Right atrium auricular region (tissue), 2 donors: ENCODE data around the gene CSMD2. TPM values are rescaled to one million over a fixed set of nuclear protein-coding genes. Genes with fewer than 3 reads are reported as not detected.

Experiments
- DNase-seq: peaks from one replicate; pipeline ENCODE4 v3.0.0-alpha.2; 2019; ENCODE audit warnings: low spot score
- H3K27ac ChIP-seq, 2 donors: fragments of 200-600 bp; sonication (generic); 1 replicate in 1 of 2; 2 replicates in 1 of 2; pipeline ENCODE4 v1.5.1; 2016 to 2019
- H3K27me3 ChIP-seq, 2 donors: fragments of 200-600 bp; sonication (generic); one replicate each; pipeline versions ENCODE4 v1.5.1 to v1.6.0; 2017 to 2019
- H3K36me3 ChIP-seq: fragments of 200-600 bp; sonication (generic); one replicate; pipeline ENCODE4 v1.5.1; 2016
- H3K4me1 ChIP-seq, 2 donors: fragments of 200-600 bp; sonication (generic); one replicate each; pipeline versions ENCODE4 v1.5.1 to v1.6.0; 2017 to 2019
- H3K4me3 ChIP-seq, 2 donors: fragments of 200-600 bp; sonication (generic); 1 replicate in 1 of 2; 2 replicates in 1 of 2; pipeline ENCODE4 v1.5.1; 2017 to 2019; ENCODE audit warnings: mild to moderate bottlenecking in 1 of 2, moderate library complexity in 1 of 2
- H3K9me3 ChIP-seq, 2 donors: fragments of 200-600 bp; sonication (generic); one replicate each; pipeline ENCODE4 v1.5.1; 2019
- CTCF ChIP-seq, 2 donors: fragments of 200-600 bp; sonication (generic); IDR thresholded peaks; one replicate each; pipeline ENCODE4 v1.5.1; 2019; ENCODE audit warnings: antibody characterized with exemption in 2 of 2
- total RNA-seq, 2 donors: library from RNA; depleted of rRNA; stranded (reverse); fragments of >200 nt; gene quantifications; one replicate each; pipeline ENCODE4 v1.1.0, GENCODE V29; 2016

CSMD2 gene
- total RNA-seq, 2 donors from 2014 or later, result 0.39 to 0.44 TPM

- Histone ChIP-seq H3K36me3 (no peaks in the 10 kb centered on the region), H3K27me3 (no peaks in the 10 kb centered on the region), H3K4me3 (no peak overlapping the region), H3K9me3 (no peaks in the 10 kb centered on the region), H3K4me1 (no peaks in the 10 kb centered on the region), H3K27ac (no peak overlapping the region)
- TF ChIP-seq CTCF (IDR thresholded peaks at IDR 0.05), result no peak
- DNase-seq, result no peak
Observed at GRCh38 chr1:33957854-33958253, 207.2 kb downstream of the CSMD2 start.

GRCh38 chr1:33955096-33955495, 209.9 kb downstream of the CSMD2 start:
- DNase-seq, result no peak
- TF ChIP-seq CTCF (IDR thresholded peaks at IDR 0.05), result no peak
- H3K27me3 ChIP-seq, result no peaks in the 10 kb centered on the region

GRCh38 chr1:33949570-33949969, 215.5 kb downstream of the CSMD2 start:
- Histone ChIP-seq H3K27me3 (no peaks in the 10 kb centered on the region), H3K9me3 (no peaks in the 10 kb centered on the region), H3K27ac (no peak overlapping the region), H3K4me3 (no peak overlapping the region), H3K36me3 (no peaks in the 10 kb centered on the region), H3K4me1 (no peaks in the 10 kb centered on the region)
- DNase-seq, result no peak
- no peak for TF ChIP-seq CTCF (IDR thresholded peaks at IDR 0.05)

More at GRCh38 chr1:33955096-33955495, 209.9 kb downstream of the CSMD2 start:
- no peaks in the 10 kb centered on the region for H3K4me1 ChIP-seq
- no peaks in the 10 kb centered on the region for H3K9me3 ChIP-seq
- no peak overlapping the region for H3K27ac ChIP-seq
- H3K36me3 ChIP-seq, result no peaks in the 10 kb centered on the region
- H3K4me3 ChIP-seq, result no peak overlapping the region

GRCh38 chr1:33948291-33948690, 216.7 kb downstream of the CSMD2 start:
- no peak for DNase-seq
- TF ChIP-seq CTCF (IDR thresholded peaks at IDR 0.05), result no peak
- no peaks in the 10 kb centered on the region for H3K27me3 ChIP-seq
- H3K27ac ChIP-seq, result no peak overlapping the region
- no peaks in the 10 kb centered on the region for H3K9me3 ChIP-seq
- no peaks in the 10 kb centered on the region for H3K4me1 ChIP-seq
- no peak overlapping the region for H3K4me3 ChIP-seq
- H3K36me3 ChIP-seq, result no peaks in the 10 kb centered on the region

GRCh38 chr1:33946836-33947235, 218.2 kb downstream of the CSMD2 start:
- Histone ChIP-seq H3K27ac (no peak overlapping the region), H3K9me3 (no peaks in the 10 kb centered on the region), H3K27me3 (no peaks in the 10 kb centered on the region), H3K36me3 (no peaks in the 10 kb centered on the region), H3K4me3 (no peak overlapping the region), H3K4me1 (no peaks in the 10 kb centered on the region)
- no peak for TF ChIP-seq CTCF (IDR thresholded peaks at IDR 0.05)
- DNase-seq, result no peak

GRCh38 chr1:33944846-33945245, 220.2 kb downstream of the CSMD2 start:
- no peak overlapping the region for H3K4me3 ChIP-seq
- no peak for DNase-seq
- H3K27ac ChIP-seq, result no peak overlapping the region
- H3K9me3 ChIP-seq, result no peaks in the 10 kb centered on the region
- no peaks in the 10 kb centered on the region for H3K27me3 ChIP-seq
- TF ChIP-seq CTCF (IDR thresholded peaks at IDR 0.05), result no peak
- H3K36me3 ChIP-seq, result no peaks in the 10 kb centered on the region
- H3K4me1 ChIP-seq, result no peaks in the 10 kb centered on the region
